Peyer's patch (tissue), 4 donors: Measurements from ENCODE around the gene RPL13A. TPM values are rescaled to one million over a fixed set of nuclear protein-coding genes. Genes with fewer than 3 reads are reported as not detected.

Source experiments
- DNase-seq, 3 donors: peaks; one replicate each; pipeline ENCODE4 v3.0.0-alpha.2; 2017 to 2019
- H3K27ac ChIP-seq, 4 donors: fragments of 200-600 bp; sonication (generic); one replicate each; pipeline ENCODE4 v1.5.1; 2016 to 2019
- H3K27me3 ChIP-seq, 2 donors: fragments of 200-600 bp; sonication (generic); one replicate each; pipeline ENCODE4 v1.5.1; 2019
- H3K36me3 ChIP-seq, 3 donors: fragments of 200-600 bp; sonication (generic); one replicate each; pipeline ENCODE4 v1.5.1; 2016 to 2019
- H3K4me1 ChIP-seq, 4 donors: fragments of 200-600 bp; sonication (generic); one replicate each; pipeline ENCODE4 v1.5.1; 2016 to 2019
- H3K4me3 ChIP-seq, 4 donors: fragments of 200-600 bp; sonication (generic); 1 replicate in 3 of 4; 2 replicates in 1 of 4; pipeline ENCODE4 v1.5.1; 2016 to 2019; ENCODE audit warnings: mild to moderate bottlenecking in 1 of 4
- H3K9me3 ChIP-seq, 4 donors: fragments of 200-600 bp; sonication (generic); one replicate each; pipeline ENCODE4 v1.5.1; 2016 to 2019; ENCODE audit warnings: mild to moderate bottlenecking in 1 of 4
- POLR2A ChIP-seq, 2 donors: fragments of 450-650 bp; IDR thresholded peaks; one replicate each; pipeline ENCODE4 v1.5.1; 2017; ENCODE audit warnings: antibody characterized with exemption in 2 of 2, mild to moderate bottlenecking in 2 of 2, moderate library complexity in 2 of 2
- total RNA-seq, 4 donors: library from RNA; depleted of rRNA; stranded (reverse); fragments of >200 nt; gene quantifications; one replicate each; pipeline ENCODE4 v1.1.0, GENCODE V29; 2016
- TF ChIP-seq, protein P1 (sequence below), 6 experiments: fragments of 450-650 bp in 4 of 6; fragments of 200-600 bp in 2 of 6; sonication (generic) in 1 of 6; IDR thresholded peaks; one replicate each; pipeline ENCODE4 v1.5.1; 2017 to 2019; ENCODE audit warnings: antibody characterized with exemption in 6 of 6, mild to moderate bottlenecking in 3 of 6, moderate library complexity in 1 of 6

RPL13A gene
- total RNA-seq, 4 donors from 2014 or later = 1,523 to 3,539 (median 1,798) TPM

DNA sequence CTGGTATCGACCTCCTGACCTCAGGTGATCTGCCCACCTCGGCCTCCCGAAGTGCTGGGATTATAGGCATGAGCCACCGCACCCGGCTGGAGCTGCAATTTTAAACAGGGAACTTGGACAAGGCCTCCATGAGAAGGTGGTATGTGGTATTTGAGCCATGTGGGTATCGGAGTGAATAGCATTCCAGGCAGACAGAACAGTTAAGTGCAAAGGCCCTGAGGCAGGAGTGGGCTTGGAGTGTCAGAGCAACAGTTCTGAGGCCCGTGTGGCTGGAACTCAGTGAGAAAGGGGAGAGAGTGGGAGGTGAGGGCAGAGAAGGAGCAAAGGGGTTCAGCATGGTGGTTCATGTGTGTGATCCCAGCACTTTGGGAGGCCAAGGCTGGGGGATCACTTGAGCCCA is 43.3 kb downstream of the RPL13A start:
- peaks cover 0 to 32% (median 16%) of the 10 kb centered on the region in 4 donors for H3K4me1 ChIP-seq
- H3K4me3 ChIP-seq = no peak overlapping the region
- DNase-seq = no peak
- no peaks in the 10 kb centered on the region for H3K27me3 ChIP-seq
- no peaks in the 10 kb centered on the region for H3K9me3 ChIP-seq
- peaks cover 0 to 69% (median 0%) of the 10 kb centered on the region in 3 donors for H3K36me3 ChIP-seq
- H3K27ac ChIP-seq = no peak overlapping the region
- no peak for TF ChIP-seq POLR2A (IDR thresholded peaks at IDR 0.05)
- TF ChIP-seq, protein P1, sequence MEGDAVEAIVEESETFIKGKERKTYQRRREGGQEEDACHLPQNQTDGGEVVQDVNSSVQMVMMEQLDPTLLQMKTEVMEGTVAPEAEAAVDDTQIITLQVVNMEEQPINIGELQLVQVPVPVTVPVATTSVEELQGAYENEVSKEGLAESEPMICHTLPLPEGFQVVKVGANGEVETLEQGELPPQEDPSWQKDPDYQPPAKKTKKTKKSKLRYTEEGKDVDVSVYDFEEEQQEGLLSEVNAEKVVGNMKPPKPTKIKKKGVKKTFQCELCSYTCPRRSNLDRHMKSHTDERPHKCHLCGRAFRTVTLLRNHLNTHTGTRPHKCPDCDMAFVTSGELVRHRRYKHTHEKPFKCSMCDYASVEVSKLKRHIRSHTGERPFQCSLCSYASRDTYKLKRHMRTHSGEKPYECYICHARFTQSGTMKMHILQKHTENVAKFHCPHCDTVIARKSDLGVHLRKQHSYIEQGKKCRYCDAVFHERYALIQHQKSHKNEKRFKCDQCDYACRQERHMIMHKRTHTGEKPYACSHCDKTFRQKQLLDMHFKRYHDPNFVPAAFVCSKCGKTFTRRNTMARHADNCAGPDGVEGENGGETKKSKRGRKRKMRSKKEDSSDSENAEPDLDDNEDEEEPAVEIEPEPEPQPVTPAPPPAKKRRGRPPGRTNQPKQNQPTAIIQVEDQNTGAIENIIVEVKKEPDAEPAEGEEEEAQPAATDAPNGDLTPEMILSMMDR (IDR thresholded peaks at IDR 0.05) = no peak

DNA sequence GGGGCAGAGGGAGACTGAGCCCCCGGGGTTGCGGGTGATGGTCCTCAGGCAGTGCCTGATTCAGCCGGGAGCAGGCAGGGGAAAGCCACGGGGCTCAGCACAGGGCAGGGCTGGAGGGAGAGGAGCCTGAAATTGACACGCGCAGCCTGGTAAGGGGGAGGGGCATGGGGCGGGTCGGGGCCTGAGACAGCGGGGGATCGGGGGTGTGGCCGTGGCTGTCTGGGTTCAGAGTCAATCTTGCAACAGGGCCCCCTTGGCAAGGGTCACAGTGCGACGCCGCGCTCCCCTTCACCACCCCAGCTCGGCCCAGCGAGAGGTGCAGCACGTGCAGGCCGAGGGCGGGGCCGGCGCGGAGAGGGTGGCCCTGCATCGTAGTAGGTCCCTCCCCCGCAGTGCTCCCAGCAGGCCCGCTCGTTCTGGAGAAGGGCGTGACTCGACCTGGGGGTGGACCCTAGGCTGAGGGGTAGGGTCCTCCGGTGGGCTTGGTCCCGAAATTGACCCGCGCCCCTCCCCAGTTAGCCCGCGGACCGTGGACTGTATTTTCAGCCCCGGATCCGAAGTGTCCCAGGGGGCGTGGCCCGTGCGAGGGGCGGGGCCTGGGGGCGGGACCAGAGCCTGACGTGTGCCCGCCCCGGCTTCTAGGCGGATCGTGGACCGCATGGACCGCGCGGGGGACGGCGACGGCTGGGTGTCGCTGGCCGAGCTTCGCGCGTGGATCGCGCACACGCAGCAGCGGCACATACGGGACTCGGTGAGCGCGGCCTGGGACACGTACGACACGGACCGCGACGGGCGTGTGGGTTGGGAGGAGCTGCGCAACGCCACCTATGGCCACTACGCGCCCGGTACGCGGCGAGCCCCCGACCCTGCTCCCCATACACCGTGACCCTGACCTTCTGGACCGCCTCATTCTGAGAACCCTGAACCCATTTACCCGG is 46.4 kb downstream of the RPL13A start:
- Histone ChIP-seq H3K4me3 (peak overlapping the region; percentile 45 to 51 (median 49)), H3K27ac (peak overlapping the region in 1 of 4 donors; percentile 44)

DNA sequence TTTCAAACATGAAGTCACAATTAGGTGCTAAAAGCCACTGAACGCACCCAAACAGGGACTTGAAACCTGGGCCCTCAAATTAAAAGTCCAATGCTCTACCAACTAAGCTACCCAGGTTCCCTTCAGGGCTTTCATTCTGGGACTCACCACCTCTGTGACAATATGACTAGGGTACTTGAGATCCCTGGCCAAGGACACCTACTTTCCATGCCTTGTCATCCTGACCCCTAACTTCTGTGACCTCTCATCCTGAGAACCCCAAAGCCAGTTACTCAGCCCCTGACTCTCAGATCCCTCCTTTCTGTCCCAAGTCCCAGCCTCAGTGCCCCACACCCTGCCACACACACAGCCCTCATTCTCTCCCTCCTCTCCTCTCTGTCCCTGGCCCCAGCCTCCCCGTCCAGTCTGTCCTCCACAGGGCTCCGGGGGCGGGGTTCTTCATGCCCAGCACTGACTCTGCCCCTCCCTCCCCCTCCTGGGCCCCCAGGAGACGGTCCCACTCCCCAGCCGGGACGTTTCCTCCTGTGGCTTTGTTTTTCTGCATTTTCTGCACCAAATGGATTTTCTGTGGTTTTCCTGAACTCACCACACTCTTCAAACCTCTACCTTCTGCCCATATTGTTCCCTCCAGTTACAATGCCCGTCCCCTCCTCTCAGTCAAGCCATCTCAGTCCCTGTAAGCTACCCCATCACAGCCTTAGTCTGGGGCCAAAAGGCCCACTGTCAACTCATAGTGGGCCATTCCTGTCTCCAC is 47.4 kb downstream of the RPL13A start:
- no peaks in the 10 kb centered on the region for H3K27me3 ChIP-seq
- H3K4me1 ChIP-seq = peaks cover 0 to 27% (median 10%) of the 10 kb centered on the region in 4 donors
- H3K36me3 ChIP-seq = peaks cover 0 to 74% (median 0%) of the 10 kb centered on the region in 3 donors
- DNase-seq = no peak
- no peaks in the 10 kb centered on the region for H3K9me3 ChIP-seq
- peak overlapping the region in 2 of 4 donors; percentile 47 to 51 for H3K4me3 ChIP-seq
- no peak for TF ChIP-seq POLR2A (IDR thresholded peaks at IDR 0.05)
- TF ChIP-seq, protein P1 (IDR thresholded peaks at IDR 0.05) = no peak
- H3K27ac ChIP-seq = peak overlapping the region in 1 of 4 donors; percentile 44

More for the DNA sequence above, 46.4 kb downstream of the RPL13A start:
- DNase-seq = peak; percentile 74 to 88 (median 82)
- no peaks in the 10 kb centered on the region for H3K9me3 ChIP-seq
- peaks cover 0 to 27% (median 10%) of the 10 kb centered on the region in 4 donors for H3K4me1 ChIP-seq
- H3K27me3 ChIP-seq = no peaks in the 10 kb centered on the region
- TF ChIP-seq, protein P1 (IDR thresholded peaks at IDR 0.05) = peak in 3 of 6 experiments; percentile 2 to 54 (median 48)
- TF ChIP-seq POLR2A (IDR thresholded peaks at IDR 0.05) = no peak
- peaks cover 0 to 72% (median 0%) of the 10 kb centered on the region in 3 donors for H3K36me3 ChIP-seq

DNA sequence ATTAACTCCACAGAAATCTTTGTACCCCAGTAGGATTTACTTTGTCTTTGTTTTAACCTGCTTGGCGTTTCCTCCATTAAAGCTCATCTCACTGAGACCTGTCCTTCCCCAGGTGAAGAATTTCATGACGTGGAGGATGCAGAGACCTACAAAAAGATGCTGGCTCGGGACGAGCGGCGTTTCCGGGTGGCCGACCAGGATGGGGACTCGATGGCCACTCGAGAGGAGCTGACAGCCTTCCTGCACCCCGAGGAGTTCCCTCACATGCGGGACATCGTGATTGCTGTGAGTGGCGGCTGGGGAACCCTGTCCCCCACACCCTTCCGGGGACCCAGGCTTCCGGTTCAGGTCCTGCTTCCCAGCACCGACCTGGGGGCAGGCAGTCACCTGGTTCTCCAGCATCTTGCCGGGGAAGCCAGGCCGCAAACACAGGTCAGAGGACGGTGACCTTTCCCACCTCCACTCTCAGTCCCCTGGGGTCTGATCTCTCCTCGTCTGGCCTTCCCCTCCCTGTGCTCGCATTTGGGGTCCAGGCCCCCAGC is 49.6 kb downstream of the RPL13A start:
- Histone ChIP-seq H3K9me3 (no peaks in the 10 kb centered on the region), H3K27me3 (no peaks in the 10 kb centered on the region), H3K4me3 (no peak overlapping the region), H3K27ac (no peak overlapping the region), H3K4me1 (peaks cover 0 to 27% (median 10%) of the 10 kb centered on the region in 4 donors), H3K36me3 (peaks cover 0 to 76% (median 0%) of the 10 kb centered on the region in 3 donors)
- TF ChIP-seq POLR2A (IDR thresholded peaks at IDR 0.05) = no peak
- TF ChIP-seq, protein P1 (IDR thresholded peaks at IDR 0.05) = no peak
- no peak for DNase-seq

DNA sequence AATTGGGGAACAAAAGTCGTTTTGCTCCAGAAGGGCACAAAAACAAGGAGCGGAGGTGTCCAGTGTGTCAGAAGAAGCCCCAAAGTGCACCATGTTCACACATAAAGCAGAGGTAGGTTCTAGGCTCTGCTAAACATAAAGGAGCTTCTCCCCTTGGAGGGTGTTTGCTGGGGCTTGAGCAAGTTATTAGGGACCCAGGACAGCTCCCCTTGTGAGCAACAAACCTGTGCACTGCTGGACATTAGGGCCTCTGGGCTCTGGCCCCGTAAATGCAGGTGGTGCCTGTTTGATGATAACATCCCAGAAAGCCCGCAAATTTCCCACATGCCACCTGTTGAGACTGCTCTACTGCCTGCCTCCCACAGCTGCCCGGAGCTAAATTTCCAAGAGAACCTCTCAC is 51.2 kb downstream of the RPL13A start:
- Histone ChIP-seq H3K9me3 (no peaks in the 10 kb centered on the region), H3K27me3 (no peaks in the 10 kb centered on the region), H3K4me1 (peaks cover 0 to 23% (median 7%) of the 10 kb centered on the region in 4 donors), H3K36me3 (peaks cover 0 to 75% (median 0%) of the 10 kb centered on the region in 3 donors), H3K4me3 (no peak overlapping the region), H3K27ac (no peak overlapping the region)
- TF ChIP-seq POLR2A (IDR thresholded peaks at IDR 0.05) = no peak
- TF ChIP-seq, protein P1 (IDR thresholded peaks at IDR 0.05) = no peak
- no peak for DNase-seq
